Activated CD8-positive, alpha-beta T cell treated with anti-CD3 and anti-CD28 coated beads, Interleukin-2, amount 10 ng/mL, durations not matched to agents 7 days and 5 days (primary cell): ENCODE measurements around the gene SEH1L. TPM values are rescaled to one million over a fixed set of nuclear protein-coding genes. Genes with fewer than 3 reads are reported as not detected.
"Not testable (repeated sequence)": the region's sequence is repeated elsewhere in the genome, so short reads cannot be mapped to it uniquely, and the experiment has no call there.

Source experiments
- ATAC-seq: fragments of 150-1000 bp; cut with Tn5 transposase; one replicate; pipeline ENCODE4 v1.10.0; 2021; ENCODE audit warnings: moderate library complexity
- CTCF ChIA-PET: fragments of 350-600 bp; sonication (Branson Sonifier 250); formaldehyde crosslinking; loops from one replicate; lab custom pipeline; 2021; ENCODE audit warnings: antibody characterized with exemption; lab: Charles Lee
- POLR2A ChIA-PET: fragments of 350-600 bp; sonication (Branson Sonifier 250); formaldehyde crosslinking; loops from one replicate; lab custom pipeline; 2021; ENCODE audit warnings: antibody characterized with exemption; lab: Charles Lee
- DNase-seq: peaks from one replicate; pipeline ENCODE4 v3.0.0-alpha.2; 2020
- H3K27ac Mint-ChIP-seq: one replicate; pipeline ENCODE4 v1.8.0; 2021; ENCODE audit warnings: mild to moderate bottlenecking, mixed read lengths
- H3K27me3 Mint-ChIP-seq: one replicate; pipeline ENCODE4 v1.8.0; 2021; ENCODE audit warnings: low read depth, mixed read lengths
- H3K36me3 Mint-ChIP-seq: one replicate; pipeline ENCODE4 v1.8.0; 2021; ENCODE audit warnings: low read depth, mixed read lengths
- H3K4me1 Mint-ChIP-seq: one replicate; pipeline ENCODE4 v1.8.0; 2021; ENCODE audit warnings: low read depth, mixed read lengths
- H3K4me3 Mint-ChIP-seq: one replicate; pipeline ENCODE4 v1.8.0; 2021; ENCODE audit warnings: mild to moderate bottlenecking, mixed read lengths
- H3K9me3 Mint-ChIP-seq: one replicate; pipeline ENCODE4 v1.8.0; 2022; ENCODE audit warnings: mixed read lengths; ENCODE audit not compliant: insufficient read depth
- total RNA-seq, 2 experiments: library from RNA; stranded (reverse); gene quantifications; one replicate each; pipeline ENCODE4 v1.2.3, GENCODE V29; 2021

Gene SEH1L
- total RNA-seq, 2 experiments from 2014 or later, result 58.6 to 62.3 TPM

- POLR2A ChIA-PET, result interaction anchor here (0.6 to 2.6 kb wide), 3 partner anchors 15 to 774 kb away, joined by 3 to 11 read pairs (median 10); partner anchors contain the start of gene CEP192
- Mint-ChIP-seq H3K27ac (no peak overlapping the region), H3K4me3 (no peak overlapping the region), H3K27me3 (no peaks in the 10 kb centered on the region), H3K4me1 (no peaks in the 10 kb centered on the region), H3K36me3 (peaks cover 40% of the 10 kb centered on the region), H3K9me3 (no peaks in the 10 kb centered on the region)
- ATAC-seq (no peak), DNase-seq (no peak)
- CTCF ChIA-PET, result interaction anchor here (1.7 kb wide), 1 partner anchor 10 kb away, joined by 4 read pairs; no protein-coding TSS in a partner anchor
Measured at GRCh38 chr18:12976305-12976704, 28.5 kb downstream of the SEH1L start.

- H3K4me1 Mint-ChIP-seq, DNase-seq, H3K27me3 Mint-ChIP-seq, H3K4me3 Mint-ChIP-seq, H3K9me3 Mint-ChIP-seq, CTCF ChIA-PET, H3K27ac Mint-ChIP-seq, ATAC-seq, POLR2A ChIA-PET: not testable (repeated sequence)
- peaks cover 31% of the 10 kb centered on the region for H3K36me3 Mint-ChIP-seq
Measured at GRCh38 chr18:12980065-12980464, 32.3 kb downstream of the SEH1L start.

- ChIA-PET CTCF (interaction anchor here (0.6 to 1.7 kb wide), 5 partner anchors 11 to 245 kb away, joined by 3 to 10 read pairs (median 3); no protein-coding TSS in a partner anchor), POLR2A (interaction anchor here (1.0 to 2.5 kb wide), 5 partner anchors 11 to 106 kb away, joined by 3 to 21 read pairs (median 5); partner anchors contain the start of gene PTPN2)
- peak overlapping the region; percentile 97 for H3K4me3 Mint-ChIP-seq
- peak overlapping the region; percentile 96 for H3K27ac Mint-ChIP-seq
- ATAC-seq, result no peak
- H3K9me3 Mint-ChIP-seq, result no peaks in the 10 kb centered on the region
- H3K36me3 Mint-ChIP-seq, result peaks cover 25% of the 10 kb centered on the region
- DNase-seq, result peak; percentile 18
- no peaks in the 10 kb centered on the region for H3K27me3 Mint-ChIP-seq
- peaks cover 17% of the 10 kb centered on the region for H3K4me1 Mint-ChIP-seq
Measured at GRCh38 chr18:12989397-12990122, 41.7 kb downstream of the SEH1L start.

GRCh38 chr18:12990123-12990475, 42.3 kb downstream of the SEH1L start:
- Mint-ChIP-seq H3K9me3 (no peaks in the 10 kb centered on the region), H3K27me3 (no peaks in the 10 kb centered on the region), H3K27ac (peak overlapping the region; percentile 96), H3K36me3 (peaks cover 25% of the 10 kb centered on the region), H3K4me3 (peak overlapping the region; percentile 97), H3K4me1 (peaks cover 17% of the 10 kb centered on the region)
- ChIA-PET POLR2A (interaction anchor here (1.0 to 2.5 kb wide), 15 partner anchors 7 to 737 kb away, joined by 3 to 21 read pairs (median 5); no protein-coding TSS in a partner anchor), CTCF (interaction anchor here (1.1 to 1.7 kb wide), 4 partner anchors 10 to 260 kb away, joined by 3 to 10 read pairs (median 4); no protein-coding TSS in a partner anchor)
- DNase-seq (peak; percentile 67), ATAC-seq (no peak)

GRCh38 chr18:12990641-12990966, 42.8 kb downstream of the SEH1L start:
- DNase-seq (no peak), ATAC-seq (no peak)
- Mint-ChIP-seq H3K36me3 (peaks cover 23% of the 10 kb centered on the region), H3K27me3 (no peaks in the 10 kb centered on the region), H3K4me1 (peaks cover 17% of the 10 kb centered on the region), H3K27ac (peak overlapping the region; percentile 96), H3K4me3 (peak overlapping the region; percentile 97), H3K9me3 (no peaks in the 10 kb centered on the region)
- CTCF ChIA-PET, result interaction anchor here (0.9 to 1.7 kb wide), 5 partner anchors 10 to 261 kb away, joined by 3 to 10 read pairs (median 4); no protein-coding TSS in a partner anchor
- POLR2A ChIA-PET, result interaction anchor here (0.7 to 2.5 kb wide), 38 partner anchors 8 to 737 kb away, joined by 3 to 24 read pairs (median 4); partner anchors contain the start of genes AFG3L2, CEP76, PSMG2 and SEH1L

- Mint-ChIP-seq H3K9me3 (no peaks in the 10 kb centered on the region), H3K4me1 (peaks cover 17% of the 10 kb centered on the region), H3K4me3 (peak within 1 kb of the TSS; percentile 97), H3K27me3 (no peaks in the 10 kb centered on the region), H3K27ac (peak within 1 kb of the TSS; percentile 96), H3K36me3 (peaks cover 23% of the 10 kb centered on the region)
- ChIA-PET POLR2A (interaction anchor here (0.7 to 2.5 kb wide), 41 partner anchors 8 to 736 kb away, joined by 3 to 24 read pairs (median 4); partner anchors contain the start of genes AFG3L2, CEP76, PSMG2 and PTPN2), CTCF (interaction anchor here (0.6 to 1.7 kb wide), 6 partner anchors 9 to 261 kb away, joined by 3 to 10 read pairs (median 4); no protein-coding TSS in a partner anchor)
- DNase-seq (peak; percentile 99), ATAC-seq (peak; percentile 95)
Measured at GRCh38 chr18:12990967-12991820, 43.4 kb downstream of the SEH1L start, which contains the start of gene CEP192. Gene CEP192, plus strand, starts transcription at chr18:12991362. Its CDS starts 8,063 bp downstream, at chr18:12999425.

- Mint-ChIP-seq H3K9me3 (no peaks in the 10 kb centered on the region), H3K27ac (peak overlapping the region; percentile 96), H3K4me1 (peaks cover 17% of the 10 kb centered on the region), H3K36me3 (peaks cover 20% of the 10 kb centered on the region), H3K4me3 (peak overlapping the region; percentile 97), H3K27me3 (no peaks in the 10 kb centered on the region)
- ChIA-PET POLR2A (interaction anchor here (1.0 to 2.5 kb wide), 13 partner anchors 9 to 288 kb away, joined by 4 to 24 read pairs (median 10); partner anchors contain the start of genes PTPN2 and SEH1L), CTCF (interaction anchor here (0.6 kb wide), 1 partner anchor 81 kb away, joined by 3 read pairs; no protein-coding TSS in a partner anchor)
- DNase-seq (no peak), ATAC-seq (no peak)
Measured at GRCh38 chr18:12991821-12992179, 44.0 kb downstream of the SEH1L start.

- DNase-seq (peak; percentile 18), ATAC-seq (no peak)
- Mint-ChIP-seq H3K9me3 (no peaks in the 10 kb centered on the region), H3K4me3 (peak overlapping the region; percentile 97), H3K27ac (no peak overlapping the region), H3K27me3 (no peaks in the 10 kb centered on the region), H3K4me1 (peaks cover 22% of the 10 kb centered on the region), H3K36me3 (peaks cover 20% of the 10 kb centered on the region)
- CTCF ChIA-PET, result no interaction called here
- POLR2A ChIA-PET, result no interaction called here
Measured at GRCh38 chr18:12993439-12993838, 45.6 kb downstream of the SEH1L start.

GRCh38 chr18:12995424-12995823, 47.6 kb downstream of the SEH1L start:
- Mint-ChIP-seq H3K4me1 (peaks cover 19% of the 10 kb centered on the region), H3K27me3 (no peaks in the 10 kb centered on the region), H3K9me3 (no peaks in the 10 kb centered on the region), H3K36me3 (peaks cover 21% of the 10 kb centered on the region), H3K4me3 (no peak overlapping the region), H3K27ac (no peak overlapping the region)
- DNase-seq (no peak), ATAC-seq (no peak)
- CTCF ChIA-PET, result interaction anchor here (1.2 kb wide), 1 partner anchor 164 kb away, joined by 6 read pairs; no protein-coding TSS in a partner anchor
- POLR2A ChIA-PET, result interaction anchor here (0.9 kb wide), 1 partner anchor 142 kb away, joined by 3 read pairs; no protein-coding TSS in a partner anchor

GRCh38 chr18:12995952-12996477, 48.2 kb downstream of the SEH1L start:
- DNase-seq (no peak), ATAC-seq (no peak)
- POLR2A ChIA-PET, result interaction anchor here (0.9 kb wide), 1 partner anchor 142 kb away, joined by 3 read pairs; no protein-coding TSS in a partner anchor
- CTCF ChIA-PET, result interaction anchor here (1.2 kb wide), 1 partner anchor 164 kb away, joined by 6 read pairs; no protein-coding TSS in a partner anchor
- Mint-ChIP-seq H3K4me3 (no peak overlapping the region), H3K27ac (no peak overlapping the region), H3K36me3 (peaks cover 17% of the 10 kb centered on the region), H3K4me1 (peaks cover 15% of the 10 kb centered on the region), H3K27me3 (no peaks in the 10 kb centered on the region), H3K9me3 (no peaks in the 10 kb centered on the region)
